ENCODE measurements around the gene AKAP3. TPM values are rescaled to one million over a fixed set of nuclear protein-coding genes. Genes with fewer than 3 reads are reported as not detected.

Gene AKAP3
- total and polyA plus RNA-seq, 4 experiments from 2014 or later: 0.60 to 6.2 (median 3.3) TPM

DNA sequence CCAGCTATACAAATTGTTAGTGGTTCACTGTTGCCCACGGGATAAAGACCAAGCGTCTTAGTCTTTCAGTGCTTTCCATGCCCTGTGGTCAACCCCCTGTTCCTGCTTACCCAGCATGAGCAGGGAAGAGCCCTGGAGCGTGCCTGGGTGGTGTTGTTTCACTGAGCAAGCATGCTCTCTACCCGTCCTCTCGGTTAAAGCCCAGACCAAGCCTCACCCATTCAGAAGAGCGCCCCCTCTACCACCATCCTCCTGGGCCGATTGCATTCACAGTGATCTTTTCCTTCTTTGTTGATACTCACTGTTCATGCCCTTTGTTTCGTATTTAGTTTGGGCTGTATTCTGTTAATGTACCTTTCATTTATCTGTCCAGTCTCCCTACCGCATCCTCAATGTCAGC, 61.7 kb downstream of the AKAP3 start:
- peaks cover 13 to 18% of the 10 kb centered on the region in 2 donors for H3K27me3 Mint-ChIP-seq
- intact Hi-C loops (cut with micrococcal nuclease): no loop called here
- no peaks in the 10 kb centered on the region for H3K4me1 Mint-ChIP-seq

DNA sequence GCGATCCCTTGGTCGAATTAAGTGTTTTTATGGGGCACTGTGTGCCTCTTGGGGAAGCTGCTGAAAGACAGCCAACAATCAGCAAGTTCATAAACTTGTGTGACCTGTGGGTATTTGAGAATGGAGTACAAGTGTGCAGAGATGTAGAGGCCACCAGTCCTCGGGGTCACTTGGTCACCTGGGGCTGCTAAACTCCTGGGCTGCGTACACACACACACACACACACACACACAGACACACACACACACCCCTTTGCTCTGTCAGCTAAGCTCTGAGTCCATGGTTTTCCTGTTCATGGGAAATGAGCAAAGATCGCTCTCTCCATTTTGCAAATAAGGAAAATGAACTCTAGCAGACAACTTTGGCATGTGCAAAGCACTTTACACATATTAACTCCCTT, 62.4 kb downstream of the AKAP3 start:
- Mint-ChIP-seq H3K27me3 (peaks cover 13 to 20% of the 10 kb centered on the region in 2 donors), H3K4me1 (no peaks in the 10 kb centered on the region), H3K27ac (no peak overlapping the region), H3K9me3 (peaks cover 0 to 6% (median 0%) of the 10 kb centered on the region in 8 donors), H3K4me3 (no peak overlapping the region), H3K36me3 (peaks cover 0 to 4% of the 10 kb centered on the region in 2 donors)
- Histone ChIP-seq H3K27ac (ENCODE audit: low read depth, low read length) (no peak overlapping the region), H3K4me1 (ENCODE audit: insufficient read depth, low read length) (no peaks in the 10 kb centered on the region), H3K4me3 (ENCODE audit: low read length in 2 of 2) (no peak overlapping the region), H3K36me3 (ENCODE audit: insufficient read depth, low read length) (no peaks in the 10 kb centered on the region), H3K9me3 (ENCODE audit: control insufficient read depth in 1 of 2, low read length in 2 of 2) (no peaks in the 10 kb centered on the region), H3K27me3 (ENCODE audit: insufficient read depth, low read length) (no peaks in the 10 kb centered on the region)
- ChIA-PET CTCF (ENCODE audit: partially characterized antibody) (no interaction called here), POLR2A (ENCODE audit: partially characterized antibody) (no interaction called here)
- intact Hi-C loops (cut with micrococcal nuclease): no loop called here
- no peak for DNase-seq

More for the DNA sequence above, 61.7 kb downstream of the AKAP3 start:
- H3K36me3 Mint-ChIP-seq: peaks cover 0 to 4% of the 10 kb centered on the region in 2 donors
- CTCF ChIA-PET (ENCODE audit: partially characterized antibody): no interaction called here
- DNase-seq: no peak
- no peak overlapping the region for H3K27ac Mint-ChIP-seq
- POLR2A ChIA-PET (ENCODE audit: partially characterized antibody): no interaction called here
- H3K9me3 ChIP-seq (ENCODE audit: control insufficient read depth in 1 of 2, low read length in 2 of 2): no peaks in the 10 kb centered on the region
- H3K27me3 ChIP-seq (ENCODE audit: insufficient read depth, low read length): no peaks in the 10 kb centered on the region
- peaks cover 0 to 6% (median 0%) of the 10 kb centered on the region in 8 donors for H3K9me3 Mint-ChIP-seq
- H3K4me3 ChIP-seq (ENCODE audit: low read length in 2 of 2): no peak overlapping the region
- no peak overlapping the region for H3K4me3 Mint-ChIP-seq
- no peaks in the 10 kb centered on the region for H3K36me3 ChIP-seq (ENCODE audit: insufficient read depth, low read length)
- no peaks in the 10 kb centered on the region for H3K4me1 ChIP-seq (ENCODE audit: insufficient read depth, low read length)
- no peak overlapping the region for H3K27ac ChIP-seq (ENCODE audit: low read depth, low read length)

DNA sequence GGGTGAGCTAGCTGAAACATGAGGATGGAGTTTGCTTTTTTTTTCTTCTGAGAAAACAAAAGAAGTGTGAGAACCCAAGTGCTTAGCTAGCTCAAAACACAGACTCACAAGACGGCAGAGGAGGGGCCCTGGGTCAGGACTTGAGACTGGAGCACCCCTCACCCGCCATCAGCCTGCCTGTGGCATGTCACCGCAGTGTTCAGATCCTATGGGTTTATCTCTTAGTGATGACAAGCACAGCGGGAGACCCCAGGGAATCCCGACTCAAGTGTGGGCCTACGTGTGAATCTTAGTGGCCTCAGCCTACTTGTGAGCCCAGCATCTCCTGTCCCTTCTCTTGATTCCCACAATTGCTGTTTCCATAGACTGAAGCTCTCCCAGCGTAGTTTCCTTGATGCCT, 64.0 kb downstream of the AKAP3 start:
- peaks cover 0 to 4% (median 0%) of the 10 kb centered on the region in 8 donors for H3K9me3 Mint-ChIP-seq
- H3K4me3 Mint-ChIP-seq: no peak overlapping the region
- Histone ChIP-seq H3K9me3 (ENCODE audit: control insufficient read depth in 1 of 2, low read length in 2 of 2) (no peaks in the 10 kb centered on the region), H3K27me3 (ENCODE audit: insufficient read depth, low read length) (no peaks in the 10 kb centered on the region), H3K36me3 (ENCODE audit: insufficient read depth, low read length) (no peaks in the 10 kb centered on the region), H3K4me1 (ENCODE audit: insufficient read depth, low read length) (no peaks in the 10 kb centered on the region), H3K27ac (ENCODE audit: low read depth, low read length) (no peak overlapping the region), H3K4me3 (ENCODE audit: low read length in 2 of 2) (no peak overlapping the region)
- H3K27me3 Mint-ChIP-seq: peaks cover 15 to 22% of the 10 kb centered on the region in 2 donors
- ChIA-PET CTCF (ENCODE audit: partially characterized antibody) (no interaction called here), POLR2A (ENCODE audit: partially characterized antibody) (no interaction called here)
- H3K27ac Mint-ChIP-seq: no peak overlapping the region
- no peaks in the 10 kb centered on the region for H3K4me1 Mint-ChIP-seq
- DNase-seq: no peak
- intact Hi-C loops (cut with micrococcal nuclease): no loop called here
- H3K36me3 Mint-ChIP-seq: peaks cover 0 to 4% of the 10 kb centered on the region in 2 donors

DNA sequence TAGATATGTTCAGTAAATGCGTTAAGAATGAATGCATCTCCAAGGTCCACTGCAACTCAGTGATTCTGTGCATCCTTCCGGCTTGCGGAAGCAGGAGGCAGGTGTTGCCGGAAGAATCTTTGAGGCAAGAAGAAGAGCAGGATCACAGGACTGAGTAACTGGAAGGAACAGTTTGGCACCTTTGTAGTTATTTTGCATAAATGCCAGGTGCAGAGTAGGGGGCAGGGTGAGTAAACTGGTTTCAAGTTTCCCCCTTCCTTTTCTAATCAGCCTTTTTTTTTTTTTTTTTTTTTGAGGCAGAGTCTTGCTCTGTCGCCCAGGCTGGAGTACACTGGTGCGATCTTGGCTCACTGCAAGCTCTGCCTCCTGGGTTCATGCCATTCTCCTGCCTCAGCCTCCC, 64.6 kb downstream of the AKAP3 start:
- no peaks in the 10 kb centered on the region for H3K36me3 Mint-ChIP-seq
- H3K4me3 Mint-ChIP-seq: no peak overlapping the region
- Histone ChIP-seq H3K27me3 (ENCODE audit: insufficient read depth, low read length) (no peaks in the 10 kb centered on the region), H3K27ac (ENCODE audit: low read depth, low read length) (no peak overlapping the region), H3K36me3 (ENCODE audit: insufficient read depth, low read length) (no peaks in the 10 kb centered on the region), H3K4me3 (ENCODE audit: low read length in 2 of 2) (no peak overlapping the region), H3K9me3 (ENCODE audit: control insufficient read depth in 1 of 2, low read length in 2 of 2) (no peaks in the 10 kb centered on the region), H3K4me1 (ENCODE audit: insufficient read depth, low read length) (no peaks in the 10 kb centered on the region)
- intact Hi-C loops (cut with micrococcal nuclease): no loop called here
- ChIA-PET CTCF (ENCODE audit: partially characterized antibody) (interaction anchor here (1.1 kb wide), 1 partner anchor 20 kb away, joined by 3 read pairs; no protein-coding TSS in a partner anchor), POLR2A (ENCODE audit: partially characterized antibody) (no interaction called here)
- H3K27ac Mint-ChIP-seq: no peak overlapping the region
- no peaks in the 10 kb centered on the region for H3K4me1 Mint-ChIP-seq
- peaks cover 14 to 22% of the 10 kb centered on the region in 2 donors for H3K27me3 Mint-ChIP-seq
- DNase-seq: no peak
- H3K9me3 Mint-ChIP-seq: peaks cover 0 to 3% (median 0%) of the 10 kb centered on the region in 8 donors

DNA sequence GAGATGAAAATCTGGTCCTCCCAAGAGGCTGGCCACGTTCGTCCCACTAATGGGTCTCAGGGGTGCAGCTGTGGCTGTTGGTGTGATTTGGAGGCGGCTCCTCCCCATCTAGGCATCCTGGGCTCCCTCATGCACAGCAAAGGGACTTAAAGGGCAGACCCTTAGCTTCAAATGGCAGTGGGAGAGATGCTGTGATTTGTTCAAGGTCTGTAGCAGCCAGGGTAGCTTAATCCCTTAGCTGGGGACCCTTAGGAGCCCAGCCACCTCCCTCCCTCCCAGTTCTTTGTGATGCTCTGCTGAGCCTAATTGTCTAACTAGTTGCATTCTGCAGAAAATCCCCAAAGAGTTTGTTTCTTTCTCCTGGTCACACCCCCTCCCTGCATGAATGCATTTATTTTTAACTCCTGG, 68.6 kb downstream of the AKAP3 start:
- H3K9me3 ChIP-seq (ENCODE audit: control insufficient read depth in 1 of 2, low read length in 2 of 2): no peaks in the 10 kb centered on the region
- Mint-ChIP-seq H3K9me3 (no peaks in the 10 kb centered on the region), H3K4me3 (no peak overlapping the region), H3K27ac (no peak overlapping the region), H3K36me3 (no peaks in the 10 kb centered on the region), H3K27me3 (peaks cover 4 to 15% of the 10 kb centered on the region in 2 donors), H3K4me1 (no peaks in the 10 kb centered on the region)
- DNase-seq: no peak
- intact Hi-C loops (cut with micrococcal nuclease): no loop called here
- POLR2A ChIA-PET (ENCODE audit: partially characterized antibody): no interaction called here
- H3K4me3 ChIP-seq (ENCODE audit: low read length in 2 of 2): no peak overlapping the region
- CTCF ChIA-PET (ENCODE audit: partially characterized antibody): interaction anchor here (0.8 kb wide), 1 partner anchor 177 kb away, joined by 5 read pairs; no protein-coding TSS in a partner anchor
- no peak overlapping the region for H3K27ac ChIP-seq (ENCODE audit: low read depth, low read length)
- no peaks in the 10 kb centered on the region for H3K27me3 ChIP-seq (ENCODE audit: insufficient read depth, low read length)
- H3K36me3 ChIP-seq (ENCODE audit: insufficient read depth, low read length): no peaks in the 10 kb centered on the region
- H3K4me1 ChIP-seq (ENCODE audit: insufficient read depth, low read length): no peaks in the 10 kb centered on the region

DNA sequence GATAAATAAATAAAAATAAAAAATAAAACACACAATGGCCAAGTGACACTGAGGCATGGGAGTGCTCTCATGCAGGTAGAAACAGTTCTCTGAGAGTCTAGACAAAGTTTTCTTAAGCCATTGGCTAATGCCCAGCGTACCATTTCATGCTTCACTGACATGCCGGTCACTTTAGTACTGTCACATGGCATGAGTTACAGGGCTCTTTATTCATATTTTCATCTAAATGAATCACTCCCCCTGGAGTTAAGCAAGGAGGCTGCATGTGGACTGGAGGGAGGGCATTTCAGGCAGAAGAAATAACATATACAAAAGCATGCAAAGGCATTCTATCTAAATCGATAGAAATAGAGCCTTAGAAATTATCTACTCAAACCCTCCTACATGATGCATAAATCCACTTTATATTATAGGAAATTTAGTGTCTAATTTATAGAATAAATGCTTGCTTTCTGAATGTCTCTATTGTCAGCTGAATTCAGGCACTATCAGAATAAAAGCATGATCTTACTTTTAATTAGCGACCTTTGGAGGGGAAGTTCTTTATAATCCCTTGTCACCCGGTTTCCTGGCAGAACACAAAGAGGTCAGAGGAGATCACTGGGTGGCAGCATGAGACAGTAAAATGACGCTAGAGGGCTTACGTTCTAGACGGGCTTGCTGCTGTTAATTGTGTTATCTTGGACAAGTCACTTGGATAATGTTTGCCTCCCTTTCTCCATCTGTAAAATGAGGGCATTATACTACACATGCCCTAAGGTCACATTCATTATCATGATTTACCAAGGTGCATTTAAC, 69.3 kb downstream of the AKAP3 start:
- intact Hi-C loops (cut with micrococcal nuclease): no loop called here

DNA sequence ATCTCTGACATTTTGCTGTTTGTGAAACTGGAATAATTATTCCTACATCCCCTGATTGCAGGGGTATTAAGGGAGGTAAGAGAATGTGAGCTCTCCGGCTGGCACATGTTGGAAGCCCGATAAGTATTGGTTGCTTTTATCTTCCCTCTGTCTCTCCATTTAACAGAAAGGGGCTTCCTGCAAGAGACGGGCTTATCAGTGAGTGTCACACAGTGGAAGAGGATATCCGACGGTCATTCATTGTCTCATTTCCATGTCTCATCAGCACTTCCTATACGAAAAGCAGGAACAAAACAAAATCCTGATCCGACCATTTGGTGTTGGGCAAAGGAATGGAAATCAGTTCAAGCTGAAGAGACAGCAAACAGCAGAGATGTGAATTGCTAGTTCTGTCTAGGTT, 76.2 kb downstream of the AKAP3 start:
- H3K4me1 Mint-ChIP-seq: no peaks in the 10 kb centered on the region
- H3K27ac ChIP-seq (ENCODE audit: low read depth, low read length): no peak overlapping the region
- POLR2A ChIA-PET (ENCODE audit: partially characterized antibody): no interaction called here
- H3K27ac Mint-ChIP-seq: no peak overlapping the region
- no peaks in the 10 kb centered on the region for H3K36me3 ChIP-seq (ENCODE audit: insufficient read depth, low read length)
- no peak overlapping the region for H3K4me3 Mint-ChIP-seq
- H3K4me1 ChIP-seq (ENCODE audit: insufficient read depth, low read length): no peaks in the 10 kb centered on the region
- no peaks in the 10 kb centered on the region for H3K27me3 ChIP-seq (ENCODE audit: insufficient read depth, low read length)
- CTCF ChIA-PET (ENCODE audit: partially characterized antibody): no interaction called here
- H3K27me3 Mint-ChIP-seq: no peaks in the 10 kb centered on the region
- no peaks in the 10 kb centered on the region for H3K9me3 Mint-ChIP-seq
- no peak for DNase-seq
- intact Hi-C loops (cut with micrococcal nuclease): no loop called here
- H3K4me3 ChIP-seq (ENCODE audit: low read length in 2 of 2): no peak overlapping the region
- no peaks in the 10 kb centered on the region for H3K9me3 ChIP-seq (ENCODE audit: control insufficient read depth in 1 of 2, low read length in 2 of 2)
- H3K36me3 Mint-ChIP-seq: no peaks in the 10 kb centered on the region

More for the DNA sequence above, 69.3 kb downstream of the AKAP3 start:
- no peak for DNase-seq
- no peaks in the 10 kb centered on the region for H3K36me3 Mint-ChIP-seq
- Histone ChIP-seq H3K27ac (ENCODE audit: low read depth, low read length) (no peak overlapping the region), H3K4me1 (ENCODE audit: insufficient read depth, low read length) (no peaks in the 10 kb centered on the region), H3K27me3 (ENCODE audit: insufficient read depth, low read length) (no peaks in the 10 kb centered on the region), H3K4me3 (ENCODE audit: low read length in 2 of 2) (no peak overlapping the region), H3K9me3 (ENCODE audit: control insufficient read depth in 1 of 2, low read length in 2 of 2) (no peaks in the 10 kb centered on the region), H3K36me3 (ENCODE audit: insufficient read depth, low read length) (no peaks in the 10 kb centered on the region)
- no peaks in the 10 kb centered on the region for H3K4me1 Mint-ChIP-seq
- no peaks in the 10 kb centered on the region for H3K9me3 Mint-ChIP-seq
- H3K27me3 Mint-ChIP-seq: peaks cover 1 to 15% of the 10 kb centered on the region in 2 donors
- no peak overlapping the region for H3K4me3 Mint-ChIP-seq
- H3K27ac Mint-ChIP-seq: no peak overlapping the region
- POLR2A ChIA-PET (ENCODE audit: partially characterized antibody): no interaction called here
- CTCF ChIA-PET (ENCODE audit: partially characterized antibody): no interaction called here
